Mucosa of stomach (tissue), 1 donor: ENCODE measurements around the gene DSN1.

Experiments used
- H3K27me3 ChIP-seq: one replicate; pipeline ENCODE4 v1.7.0; 2013; ENCODE audit warnings: mild to moderate bottlenecking, low read length; ENCODE audit not compliant: control insufficient read depth, insufficient read depth
- H3K36me3 ChIP-seq: one replicate; pipeline ENCODE4 v1.7.0; 2013; ENCODE audit warnings: low read length; ENCODE audit not compliant: control insufficient read depth, insufficient read depth
- H3K4me1 ChIP-seq: one replicate; pipeline ENCODE4 v1.7.0; 2013; ENCODE audit warnings: mild to moderate bottlenecking, low read length; ENCODE audit not compliant: control insufficient read depth, insufficient read depth
- H3K4me3 ChIP-seq: one replicate; pipeline ENCODE4 v1.7.0; 2013; ENCODE audit warnings: low read length
- H3K9ac ChIP-seq: one replicate; pipeline ENCODE4 v1.7.0; 2013; ENCODE audit warnings: mild to moderate bottlenecking, low read length, moderate library complexity
- H3K9me3 ChIP-seq: one replicate; pipeline ENCODE4 v1.7.0; 2013; ENCODE audit warnings: mild to moderate bottlenecking, low read length, moderate library complexity; ENCODE audit not compliant: control insufficient read depth
- donor health status: Pancreatic carcinoma.

Gene DSN1

DNA sequence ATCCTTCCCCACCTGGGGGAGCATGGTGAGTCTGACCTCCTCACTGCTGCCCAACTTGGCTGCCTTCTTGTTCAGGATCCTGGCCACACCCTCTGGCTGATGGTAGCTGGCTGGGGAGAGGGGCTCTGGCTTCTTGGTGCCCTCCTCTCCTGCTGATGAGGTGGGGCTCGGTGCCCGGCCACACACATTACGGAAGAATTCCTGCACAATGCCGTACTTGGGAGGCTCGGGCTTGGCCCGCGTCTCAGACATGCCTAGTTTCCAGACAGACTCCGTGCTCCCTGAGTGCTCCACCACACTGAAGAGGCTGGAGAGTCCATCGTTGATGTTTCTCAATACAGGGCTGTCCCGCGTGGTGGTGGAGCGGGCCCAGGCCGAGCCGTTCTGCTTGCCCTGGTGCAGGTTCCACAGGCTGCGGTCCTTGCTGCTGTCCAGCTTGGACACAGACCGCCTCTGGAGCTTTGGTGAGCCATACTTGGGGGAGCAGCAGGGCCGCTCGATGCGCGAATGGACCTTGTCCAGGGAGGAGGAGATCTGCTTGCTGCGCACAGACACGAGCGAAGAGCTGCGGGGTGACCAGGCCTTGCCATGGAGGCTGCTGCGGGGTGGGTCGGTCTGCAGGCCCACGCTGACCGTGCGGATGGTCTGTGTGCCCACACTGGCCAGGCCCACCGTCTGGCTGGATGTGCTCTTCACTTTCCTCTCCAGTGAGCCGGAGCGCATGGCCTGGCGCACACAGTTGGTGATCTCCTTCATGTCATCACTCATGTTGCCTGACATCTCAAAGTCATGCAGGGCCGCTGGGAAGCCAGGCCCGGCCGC, 19.9 kb upstream of the DSN1 start:
- Histone ChIP-seq H3K9me3 (no peaks in the 10 kb centered on the region), H3K4me3 (no peak overlapping the region), H3K9ac (no peak overlapping the region), H3K36me3 (no peaks in the 10 kb centered on the region), H3K27me3 (no peaks in the 10 kb centered on the region), H3K4me1 (no peaks in the 10 kb centered on the region)

DNA sequence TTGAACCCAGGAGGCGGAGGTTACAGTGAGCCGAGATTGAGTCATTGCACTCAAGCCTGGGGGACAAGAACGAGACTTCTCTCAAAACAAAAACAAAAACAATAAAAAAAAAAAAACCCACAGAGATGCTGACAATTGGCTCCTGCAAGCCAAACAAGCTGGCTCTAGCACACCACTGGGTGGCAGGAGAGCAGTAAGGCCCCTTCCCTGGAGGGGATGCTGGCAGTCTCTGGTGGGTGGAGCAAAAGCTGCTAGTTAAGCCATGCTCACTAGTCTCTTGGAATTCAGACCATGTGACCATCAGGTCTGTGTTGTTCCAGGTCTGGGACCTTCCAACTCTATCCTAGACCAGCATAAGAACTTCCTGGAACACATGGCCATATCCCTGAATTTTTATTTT, 18.9 kb upstream of the DSN1 start:
- no peaks in the 10 kb centered on the region for H3K36me3 ChIP-seq
- H3K27me3 ChIP-seq = no peaks in the 10 kb centered on the region
- H3K4me1 ChIP-seq = no peaks in the 10 kb centered on the region
- no peak overlapping the region for H3K9ac ChIP-seq
- H3K9me3 ChIP-seq = no peaks in the 10 kb centered on the region
- no peak overlapping the region for H3K4me3 ChIP-seq

DNA sequence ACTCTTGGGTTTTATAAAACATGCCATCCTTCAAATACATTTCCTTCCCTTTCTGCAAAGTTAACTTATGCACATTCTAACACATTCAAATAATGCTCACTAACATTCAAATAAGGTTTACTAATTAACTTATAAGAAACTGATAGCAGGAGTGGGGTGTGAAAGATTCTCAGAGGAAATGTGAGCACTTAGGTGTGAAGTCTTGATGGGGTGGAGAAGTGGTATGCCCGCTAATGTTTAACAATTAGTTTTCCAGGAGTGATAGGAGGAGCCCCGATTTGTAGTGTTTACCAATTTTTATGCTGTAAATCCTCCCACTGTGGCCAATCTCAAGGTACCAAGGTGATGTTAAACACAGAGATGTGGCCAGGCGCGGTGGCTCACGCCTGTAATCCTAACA, 18.3 kb upstream of the DSN1 start:
- no peaks in the 10 kb centered on the region for H3K27me3 ChIP-seq
- H3K36me3 ChIP-seq = no peaks in the 10 kb centered on the region
- H3K4me1 ChIP-seq = no peaks in the 10 kb centered on the region
- no peak overlapping the region for H3K9ac ChIP-seq
- H3K4me3 ChIP-seq = no peak overlapping the region
- no peaks in the 10 kb centered on the region for H3K9me3 ChIP-seq

DNA sequence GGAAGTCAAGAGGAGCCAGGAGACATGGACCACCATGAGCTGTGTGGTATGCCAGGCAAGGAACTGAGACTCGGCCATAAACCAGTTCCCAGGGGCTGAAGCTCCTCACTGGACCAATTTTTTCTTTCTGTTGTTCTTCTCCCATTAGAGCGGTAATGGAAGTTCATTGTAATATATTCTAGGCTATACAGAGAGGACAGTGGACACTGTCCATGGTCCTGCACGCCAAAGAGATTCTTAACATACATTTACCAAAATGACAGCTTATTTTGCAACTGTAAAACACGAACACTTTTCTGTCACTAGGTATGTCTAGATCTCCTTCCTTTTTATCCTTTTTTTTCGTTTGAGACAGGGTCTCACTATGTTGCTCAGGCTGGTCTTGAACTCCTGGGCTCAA, 13.1 kb upstream of the DSN1 start:
- H3K4me3 ChIP-seq = no peak overlapping the region
- H3K36me3 ChIP-seq = no peaks in the 10 kb centered on the region
- no peaks in the 10 kb centered on the region for H3K4me1 ChIP-seq
- no peaks in the 10 kb centered on the region for H3K9me3 ChIP-seq
- no peak overlapping the region for H3K9ac ChIP-seq
- no peaks in the 10 kb centered on the region for H3K27me3 ChIP-seq

DNA sequence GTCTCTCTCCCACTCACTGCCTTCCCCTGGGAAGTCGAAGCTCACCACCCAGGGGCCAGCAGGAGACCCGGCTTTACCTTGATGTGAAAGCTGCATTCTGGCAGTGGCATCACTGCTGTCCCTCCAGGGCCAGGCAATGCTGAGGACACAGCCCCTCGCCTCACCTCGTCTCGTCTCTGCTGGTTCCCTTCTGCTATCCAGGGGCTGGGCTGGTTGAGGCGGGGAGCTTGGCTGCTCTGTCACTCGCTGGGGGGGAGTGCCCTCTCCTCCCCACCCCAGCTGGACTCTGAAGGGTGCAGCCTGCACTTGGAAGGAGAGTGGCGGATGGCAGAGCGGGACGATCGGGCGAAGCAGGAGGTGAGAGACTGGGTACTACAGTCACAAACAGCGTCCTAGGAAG, 12.7 kb upstream of the DSN1 start:
- Histone ChIP-seq H3K9ac (no peak overlapping the region), H3K4me1 (no peaks in the 10 kb centered on the region), H3K27me3 (no peaks in the 10 kb centered on the region), H3K9me3 (no peaks in the 10 kb centered on the region), H3K4me3 (no peak overlapping the region), H3K36me3 (no peaks in the 10 kb centered on the region)

DNA sequence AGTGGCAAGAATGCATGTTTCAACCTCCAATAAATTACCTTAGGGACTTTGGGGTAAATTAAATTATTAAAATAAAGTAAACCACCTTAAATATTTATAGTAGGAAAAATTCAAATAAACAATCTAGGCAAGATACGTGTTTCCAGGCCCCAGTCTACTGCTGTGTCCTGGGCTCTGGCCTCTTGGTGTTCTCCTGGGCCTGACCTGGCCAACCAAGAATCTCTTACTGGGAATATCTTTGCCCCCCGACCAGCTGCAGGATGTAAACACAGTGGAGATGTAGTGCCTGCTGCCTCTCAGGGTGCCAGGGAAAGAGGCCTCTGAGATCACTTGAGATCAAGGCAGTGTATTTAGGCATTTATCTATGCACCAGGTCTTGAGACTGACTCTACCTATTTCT, 11.7 kb upstream of the DSN1 start:
- H3K27me3 ChIP-seq = no peaks in the 10 kb centered on the region
- no peak overlapping the region for H3K9ac ChIP-seq
- H3K4me1 ChIP-seq = no peaks in the 10 kb centered on the region
- no peak overlapping the region for H3K4me3 ChIP-seq
- H3K9me3 ChIP-seq = no peaks in the 10 kb centered on the region
- H3K36me3 ChIP-seq = no peaks in the 10 kb centered on the region

DNA sequence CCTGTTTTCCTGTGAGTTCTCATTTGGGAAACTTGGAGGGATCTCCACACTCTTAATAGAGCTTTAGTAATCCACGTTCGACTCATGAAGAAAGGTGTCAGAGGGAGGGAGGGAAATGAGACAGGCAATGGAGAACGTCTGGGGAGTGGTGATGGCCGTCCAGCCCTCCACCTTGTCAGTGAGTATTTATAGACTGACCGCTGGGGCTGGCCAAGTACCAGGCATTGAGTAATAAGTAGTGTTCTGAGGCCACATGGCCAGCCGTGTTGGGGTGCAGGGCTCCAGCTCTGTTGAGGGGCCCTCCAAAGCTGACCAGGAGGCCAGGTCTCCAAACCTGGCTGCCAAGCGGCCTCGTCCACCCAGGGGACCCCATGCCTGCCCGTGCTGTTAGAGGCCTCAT, 11.3 kb upstream of the DSN1 start:
- H3K4me3 ChIP-seq = no peak overlapping the region
- no peaks in the 10 kb centered on the region for H3K4me1 ChIP-seq
- H3K36me3 ChIP-seq = no peaks in the 10 kb centered on the region
- no peaks in the 10 kb centered on the region for H3K27me3 ChIP-seq
- H3K9me3 ChIP-seq = no peaks in the 10 kb centered on the region
- no peak overlapping the region for H3K9ac ChIP-seq

DNA sequence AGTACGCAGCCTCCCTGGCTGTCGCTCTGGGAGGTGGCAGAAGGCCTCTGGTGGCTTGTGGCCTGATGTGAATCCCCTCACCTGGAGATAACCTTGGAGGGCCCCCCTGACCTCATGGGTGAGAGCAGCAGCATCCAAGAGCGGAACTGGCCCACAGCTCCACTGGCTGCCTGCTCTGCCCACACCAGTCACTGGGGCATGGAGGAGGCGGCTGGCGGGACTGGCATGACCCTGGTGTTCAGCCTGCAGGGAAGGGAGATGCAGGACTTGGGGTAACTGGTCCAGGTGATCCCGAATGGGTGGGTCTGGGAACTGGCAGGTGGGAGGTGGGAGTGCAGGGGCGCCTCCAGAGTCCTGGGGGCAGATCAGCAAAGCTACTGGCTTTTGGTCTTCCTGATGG, 10.6 kb upstream of the DSN1 start:
- Histone ChIP-seq H3K9ac (no peak overlapping the region), H3K4me3 (no peak overlapping the region), H3K27me3 (no peaks in the 10 kb centered on the region), H3K36me3 (no peaks in the 10 kb centered on the region), H3K9me3 (no peaks in the 10 kb centered on the region), H3K4me1 (no peaks in the 10 kb centered on the region)

DNA sequence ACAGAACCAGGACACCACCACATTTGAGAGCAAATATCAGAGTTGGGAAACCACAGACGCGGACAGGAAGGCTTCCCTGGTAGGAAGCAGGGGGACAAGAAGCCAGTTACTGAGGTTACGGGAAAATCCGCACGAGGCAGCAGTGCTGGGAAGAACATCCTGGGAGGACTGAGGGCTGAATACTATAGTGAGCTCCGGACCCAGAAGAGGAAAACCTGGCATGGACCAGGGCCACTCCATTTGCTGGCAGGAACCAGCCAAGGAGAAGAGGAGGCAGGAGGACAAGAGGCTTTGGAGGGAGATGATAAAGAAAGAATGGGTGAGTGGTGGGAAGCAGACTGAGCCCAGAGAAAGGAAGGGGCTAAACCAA, 6.1 kb upstream of the DSN1 start:
- no peaks in the 10 kb centered on the region for H3K4me1 ChIP-seq
- no peaks in the 10 kb centered on the region for H3K36me3 ChIP-seq
- H3K27me3 ChIP-seq = no peaks in the 10 kb centered on the region
- H3K4me3 ChIP-seq = no peak overlapping the region
- H3K9ac ChIP-seq = no peak overlapping the region
- no peaks in the 10 kb centered on the region for H3K9me3 ChIP-seq

DNA sequence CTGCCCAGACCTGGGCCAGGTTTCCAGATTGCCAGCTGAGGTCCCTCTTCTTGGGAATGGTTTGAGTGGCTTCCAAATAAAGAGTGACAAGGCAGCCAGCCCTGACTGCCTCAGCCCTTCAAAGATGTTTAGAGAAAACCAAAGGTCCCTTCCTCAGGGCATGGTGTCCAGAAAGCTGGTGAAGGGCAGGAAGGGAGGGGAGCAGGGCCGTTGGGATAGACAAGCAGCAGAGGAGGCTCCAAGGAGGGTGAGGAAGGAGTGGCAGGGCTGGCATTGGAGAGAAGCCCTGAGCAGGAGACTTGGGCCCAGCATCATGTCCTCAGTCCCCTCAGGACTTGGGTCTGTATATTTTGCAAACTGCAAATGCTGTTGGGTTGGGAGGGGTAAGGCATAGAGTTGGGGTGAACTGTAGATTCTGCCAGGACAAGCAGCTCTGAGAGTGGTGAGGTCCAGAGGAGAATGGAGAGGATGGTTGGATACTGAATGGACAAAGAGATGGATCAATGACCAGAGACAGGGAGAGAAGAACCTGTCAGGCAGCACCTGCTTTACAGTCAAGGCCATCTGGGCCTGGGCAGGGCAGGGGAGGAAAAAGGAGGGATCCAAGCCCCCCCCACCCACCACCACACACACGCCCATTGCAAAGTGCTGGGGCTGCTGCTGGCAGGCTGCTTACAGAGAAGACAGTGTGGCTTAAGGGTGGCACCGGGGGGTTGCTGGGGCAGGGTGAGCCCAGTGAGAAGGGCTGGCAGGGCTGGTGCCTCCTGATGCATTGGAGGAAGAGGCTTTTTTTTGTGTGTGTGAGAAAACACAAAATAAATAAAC, 5.5 kb upstream of the DSN1 start:
- H3K36me3 ChIP-seq = no peaks in the 10 kb centered on the region
- H3K4me1 ChIP-seq = no peaks in the 10 kb centered on the region
- no peak overlapping the region for H3K4me3 ChIP-seq
- H3K27me3 ChIP-seq = no peaks in the 10 kb centered on the region
- H3K9ac ChIP-seq = no peak overlapping the region
- no peaks in the 10 kb centered on the region for H3K9me3 ChIP-seq

DNA sequence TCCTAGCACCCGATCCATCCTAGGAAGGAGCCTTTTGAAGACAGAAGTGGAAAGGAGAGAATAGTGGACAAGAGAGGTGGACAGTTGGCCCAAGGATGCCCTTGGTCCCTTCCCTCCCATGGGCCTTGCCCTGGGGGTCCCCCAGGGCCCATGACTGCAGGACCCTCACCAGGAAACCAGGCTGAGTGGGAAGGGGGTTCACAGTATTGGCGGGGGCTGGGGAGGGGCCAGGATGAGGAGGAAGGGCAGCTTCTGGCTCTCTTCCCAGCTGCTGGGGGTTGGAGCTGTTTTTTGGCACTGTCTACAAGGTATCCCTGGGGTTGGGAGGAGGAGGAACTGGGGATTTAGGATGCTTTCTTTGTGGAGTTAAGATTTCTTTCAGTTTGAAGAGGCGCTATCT, 4.0 kb upstream of the DSN1 start:
- Histone ChIP-seq H3K9me3 (no peaks in the 10 kb centered on the region), H3K4me1 (peaks cover 7% of the 10 kb centered on the region), H3K9ac (no peak overlapping the region), H3K27me3 (no peaks in the 10 kb centered on the region), H3K36me3 (no peaks in the 10 kb centered on the region), H3K4me3 (no peak overlapping the region)

DNA sequence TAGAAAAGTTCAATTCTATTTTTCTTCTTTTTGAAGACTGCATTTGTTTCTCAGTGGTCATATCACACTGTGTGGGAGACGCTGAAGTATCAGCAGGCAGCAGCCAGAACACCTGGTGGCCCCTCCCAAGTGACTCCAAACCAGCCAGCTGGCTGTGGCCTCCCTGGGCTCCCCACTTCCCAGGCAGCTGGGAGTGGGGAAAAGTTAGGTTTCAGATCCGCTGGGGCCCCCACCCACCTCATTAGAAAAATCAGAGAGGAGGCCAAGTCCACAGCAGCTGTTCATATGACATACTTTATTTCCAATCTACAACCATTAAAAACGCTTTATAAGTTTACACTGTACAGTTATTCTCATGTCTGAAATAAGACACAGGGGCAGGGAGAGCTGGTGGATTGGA, 3.6 kb upstream of the DSN1 start:
- peaks cover 8% of the 10 kb centered on the region for H3K4me1 ChIP-seq
- no peak overlapping the region for H3K4me3 ChIP-seq
- no peaks in the 10 kb centered on the region for H3K36me3 ChIP-seq
- H3K9me3 ChIP-seq = no peaks in the 10 kb centered on the region
- H3K27me3 ChIP-seq = no peaks in the 10 kb centered on the region
- H3K9ac ChIP-seq = no peak overlapping the region
